ENCODE data around the gene CRMP1. TPM values are rescaled to one million over a fixed set of nuclear protein-coding genes. Genes with fewer than 3 reads are reported as not detected.

The CRMP1 gene
- total RNA-seq, 2 donors from 2014 or later, result 1.8 TPM; not detected in 1

DNA sequence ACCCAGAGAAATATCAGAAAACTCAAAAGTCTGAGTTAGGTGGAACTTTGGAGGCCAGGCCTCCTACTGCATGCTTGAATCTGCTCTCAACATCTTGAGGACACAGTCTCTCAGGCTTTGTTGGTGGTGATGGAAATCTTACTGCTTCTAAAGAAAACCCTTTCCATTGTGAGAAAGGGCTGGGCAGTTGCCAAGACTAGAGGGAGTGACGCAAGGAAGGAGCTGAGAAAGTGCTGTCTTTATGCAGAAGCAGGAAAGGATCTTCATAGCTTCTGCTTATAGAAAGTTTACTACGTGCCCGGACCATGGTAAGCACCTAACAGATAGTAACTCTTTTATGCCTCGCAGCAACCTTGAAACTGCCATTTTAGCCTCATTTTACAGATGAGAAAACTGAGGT, 2.4 kb upstream of the CRMP1 start:
- DNase-seq (ENCODE audit: low spot score), result no peak
- no peaks in the 10 kb centered on the region for H3K9me3 ChIP-seq
- TF ChIP-seq, protein P1, sequence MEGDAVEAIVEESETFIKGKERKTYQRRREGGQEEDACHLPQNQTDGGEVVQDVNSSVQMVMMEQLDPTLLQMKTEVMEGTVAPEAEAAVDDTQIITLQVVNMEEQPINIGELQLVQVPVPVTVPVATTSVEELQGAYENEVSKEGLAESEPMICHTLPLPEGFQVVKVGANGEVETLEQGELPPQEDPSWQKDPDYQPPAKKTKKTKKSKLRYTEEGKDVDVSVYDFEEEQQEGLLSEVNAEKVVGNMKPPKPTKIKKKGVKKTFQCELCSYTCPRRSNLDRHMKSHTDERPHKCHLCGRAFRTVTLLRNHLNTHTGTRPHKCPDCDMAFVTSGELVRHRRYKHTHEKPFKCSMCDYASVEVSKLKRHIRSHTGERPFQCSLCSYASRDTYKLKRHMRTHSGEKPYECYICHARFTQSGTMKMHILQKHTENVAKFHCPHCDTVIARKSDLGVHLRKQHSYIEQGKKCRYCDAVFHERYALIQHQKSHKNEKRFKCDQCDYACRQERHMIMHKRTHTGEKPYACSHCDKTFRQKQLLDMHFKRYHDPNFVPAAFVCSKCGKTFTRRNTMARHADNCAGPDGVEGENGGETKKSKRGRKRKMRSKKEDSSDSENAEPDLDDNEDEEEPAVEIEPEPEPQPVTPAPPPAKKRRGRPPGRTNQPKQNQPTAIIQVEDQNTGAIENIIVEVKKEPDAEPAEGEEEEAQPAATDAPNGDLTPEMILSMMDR (IDR thresholded peaks at IDR 0.05), result no peak
- ATAC-seq (ENCODE audit: insufficient number of reproducible peaks, low FRiP score, low read depth), result no peak
- H3K27me3 ChIP-seq (replicated peaks; ENCODE audit: insufficient read depth), result peaks cover 17% of the 10 kb centered on the region
- H3K36me3 ChIP-seq, result no peaks in the 10 kb centered on the region
- H3K4me3 ChIP-seq, result no peak overlapping the region
- H3K4me1 ChIP-seq (ENCODE audit: control insufficient read depth in 1 of 2, low read depth in 2 of 2), result peaks cover 0 to 3% of the 10 kb centered on the region in 2 donors
- no peak overlapping the region for H3K27ac ChIP-seq

DNA sequence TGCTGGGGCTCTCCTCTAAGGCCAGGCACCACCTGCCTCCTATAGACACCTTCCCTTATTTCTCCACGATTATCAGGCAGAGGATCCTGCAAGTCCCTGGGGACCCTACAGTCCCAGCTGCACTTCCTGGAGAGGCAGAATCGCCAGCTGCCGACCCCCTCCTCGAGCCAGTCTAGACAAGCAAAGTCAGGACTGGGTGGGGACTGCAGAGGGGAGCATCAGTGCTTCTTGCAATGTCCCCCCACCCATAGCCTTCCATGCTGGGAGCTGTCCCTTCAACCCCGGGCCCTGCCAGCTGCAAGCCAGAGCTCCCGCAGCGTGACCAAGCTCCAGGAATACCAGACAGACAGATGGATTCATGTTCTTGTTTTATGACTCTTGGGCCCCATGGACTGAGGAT, 1.4 kb upstream of the CRMP1 start:
- no peaks in the 10 kb centered on the region for H3K9me3 ChIP-seq
- no peak for DNase-seq (ENCODE audit: low spot score)
- H3K36me3 ChIP-seq, result no peaks in the 10 kb centered on the region
- H3K4me1 ChIP-seq (ENCODE audit: control insufficient read depth in 1 of 2, low read depth in 2 of 2), result peaks cover 2 to 6% of the 10 kb centered on the region in 2 donors
- no peak for ATAC-seq (ENCODE audit: insufficient number of reproducible peaks, low FRiP score, low read depth)
- H3K27ac ChIP-seq, result no peak overlapping the region
- no peak overlapping the region for H3K4me3 ChIP-seq
- peaks cover 22% of the 10 kb centered on the region for H3K27me3 ChIP-seq (replicated peaks; ENCODE audit: insufficient read depth)
- TF ChIP-seq, protein P1 (IDR thresholded peaks at IDR 0.05), result no peak

DNA sequence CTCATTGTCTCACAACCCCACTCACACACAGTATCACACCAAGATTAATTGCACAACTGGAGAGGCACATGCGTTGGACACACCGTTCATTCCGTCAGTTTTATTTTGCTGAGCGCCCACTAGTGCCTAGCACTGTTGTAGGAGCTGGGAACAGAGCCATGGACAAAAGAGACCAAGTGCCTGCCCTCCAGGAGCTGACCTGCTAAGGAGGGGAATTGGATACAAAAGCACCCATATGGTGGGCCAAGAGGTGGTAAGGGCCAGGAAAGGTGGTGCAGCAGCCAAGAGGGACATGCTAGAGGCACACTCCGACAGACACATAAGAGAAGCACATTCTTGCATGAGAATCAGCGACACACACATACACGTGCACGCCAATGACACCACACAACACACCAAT, 705 bp upstream of the CRMP1 start:
- TF ChIP-seq, protein P1 (IDR thresholded peaks at IDR 0.05), result no peak
- Histone ChIP-seq H3K27ac (no peak overlapping the region), H3K4me3 (no peak overlapping the region), H3K9me3 (no peaks in the 10 kb centered on the region), H3K27me3 (replicated peaks; ENCODE audit: insufficient read depth) (peaks cover 22% of the 10 kb centered on the region), H3K36me3 (no peaks in the 10 kb centered on the region), H3K4me1 (ENCODE audit: control insufficient read depth in 1 of 2, low read depth in 2 of 2) (peaks cover 2 to 6% of the 10 kb centered on the region in 2 donors)
- ATAC-seq (ENCODE audit: insufficient number of reproducible peaks, low FRiP score, low read depth), result no peak
- DNase-seq (ENCODE audit: low spot score), result no peak

DNA sequence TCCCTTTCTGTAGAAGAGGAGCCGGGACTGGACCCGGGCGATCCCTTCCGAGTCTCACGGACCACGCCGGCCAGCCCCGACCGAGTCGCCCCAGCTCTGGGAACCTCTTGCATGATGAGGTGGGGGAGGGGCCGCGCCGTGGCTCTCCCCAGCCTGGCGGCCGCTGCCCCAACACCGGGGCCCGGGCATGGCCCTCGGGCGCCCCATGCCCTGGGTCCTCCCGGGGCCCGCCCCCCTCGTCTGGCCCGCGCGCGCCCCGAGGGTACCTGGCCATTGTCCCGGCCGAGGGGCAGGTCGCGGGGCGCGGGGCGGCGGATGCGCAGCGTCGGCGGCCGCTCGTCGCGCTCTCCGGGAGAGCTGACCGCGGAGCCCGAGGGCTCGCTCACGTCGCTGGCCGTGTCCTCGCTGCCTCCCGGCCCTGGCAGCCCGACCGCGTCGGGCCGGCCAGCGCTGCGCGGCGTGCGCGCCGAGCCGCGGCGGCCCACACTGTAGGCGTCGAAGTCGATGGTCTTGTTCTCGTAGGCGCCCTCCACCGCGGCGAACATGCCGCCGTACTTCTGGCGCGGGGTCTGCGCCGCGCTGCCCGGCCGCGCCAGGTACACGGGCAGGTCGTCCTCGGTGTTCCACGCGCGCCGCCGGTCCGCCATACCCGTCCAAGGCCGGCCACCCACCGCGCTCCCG, 423 bp downstream of the CRMP1 start:
- Histone ChIP-seq H3K27ac (no peak overlapping the region), H3K4me3 (no peak overlapping the region), H3K4me1 (ENCODE audit: control insufficient read depth in 1 of 2, low read depth in 2 of 2) (peaks cover 11 to 14% of the 10 kb centered on the region in 2 donors), H3K36me3 (no peaks in the 10 kb centered on the region), H3K9me3 (no peaks in the 10 kb centered on the region), H3K27me3 (replicated peaks; ENCODE audit: insufficient read depth) (peaks cover 22% of the 10 kb centered on the region)
- DNase-seq (ENCODE audit: low spot score) (no peak), ATAC-seq (ENCODE audit: insufficient number of reproducible peaks, low FRiP score, low read depth) (no peak)
- TF ChIP-seq, protein P1 (IDR thresholded peaks at IDR 0.05), result no peak

DNA sequence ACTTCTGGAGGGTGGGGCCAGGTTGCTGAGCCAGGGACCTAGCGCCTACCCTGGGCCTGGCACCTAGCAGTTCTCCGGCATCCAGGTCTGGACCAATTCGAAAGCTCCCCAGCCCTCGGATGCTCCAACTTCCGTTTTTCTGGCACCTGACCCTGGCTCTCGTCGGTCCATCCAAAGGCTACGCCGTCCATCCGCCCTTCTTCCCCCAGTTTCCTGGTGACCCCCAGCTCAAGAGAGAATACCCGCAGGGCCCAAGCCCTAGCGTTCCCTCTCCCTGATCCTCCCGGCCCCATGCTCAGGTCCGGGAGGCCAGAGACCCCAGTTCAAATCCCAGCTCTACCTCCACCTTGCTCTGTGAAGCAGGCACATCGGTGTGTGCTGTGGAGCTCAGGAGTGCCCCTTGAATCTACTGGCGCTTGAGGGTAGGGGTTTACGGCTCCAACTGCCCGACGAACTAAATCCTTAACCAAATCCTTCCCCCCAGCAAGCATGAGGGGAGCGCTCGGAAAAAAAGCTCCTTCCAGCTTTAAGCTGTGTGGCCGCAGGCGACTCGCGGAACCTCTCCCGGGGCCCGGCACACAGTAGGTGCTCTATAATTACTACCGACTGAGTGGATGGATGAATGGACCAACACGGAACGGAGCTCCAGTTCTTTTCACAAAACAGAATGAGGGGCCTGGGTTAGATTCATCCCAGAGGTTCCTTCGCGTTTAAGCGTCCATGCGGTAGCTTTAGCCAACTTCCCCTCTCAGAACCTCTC, 1.1 kb downstream of the CRMP1 start:
- Histone ChIP-seq H3K27ac (no peak overlapping the region), H3K27me3 (replicated peaks; ENCODE audit: insufficient read depth) (peaks cover 22% of the 10 kb centered on the region), H3K36me3 (no peaks in the 10 kb centered on the region), H3K4me3 (no peak overlapping the region), H3K4me1 (ENCODE audit: control insufficient read depth in 1 of 2, low read depth in 2 of 2) (peaks cover 11 to 18% of the 10 kb centered on the region in 2 donors), H3K9me3 (no peaks in the 10 kb centered on the region)
- DNase-seq (ENCODE audit: low spot score) (no peak), ATAC-seq (ENCODE audit: insufficient number of reproducible peaks, low FRiP score, low read depth) (no peak)
- TF ChIP-seq, protein P1 (IDR thresholded peaks at IDR 0.05), result no peak

Data from thoracic aorta (tissue), 2 donors.